PC-9 (cell line): ENCODE results near the gene HPN. TPM values are rescaled to one million over a fixed set of nuclear protein-coding genes. Genes with fewer than 3 reads are reported as not detected.

Experiments
- BruUV-seq: library from RNA; stranded (reverse); fragments of 400-500 nt; replicated peaks from 2 replicates; lab custom pipeline; 2021; lab: Mats Ljungman, UMichigan
- CTCF ChIA-PET: fragments of 300-600 bp; sonication (Branson Sonifier 250); formaldehyde crosslinking; loops from one replicate; lab custom pipeline; 2022; ENCODE audit warnings: antibody characterized with exemption; lab: Charles Lee
- POLR2A ChIA-PET: fragments of 300-600 bp; sonication (Branson Sonifier 250); formaldehyde crosslinking; loops from one replicate; lab custom pipeline; 2022; ENCODE audit warnings: antibody characterized with exemption; ENCODE audit not compliant: unreplicated experiment; lab: Charles Lee
- DNase-seq, 2 experiments: peaks; one replicate each; pipeline versions ENCODE4 v3.0.0 to v3.0.0-alpha.2; 2015 to 2022; ENCODE audit warnings: mixed read lengths in 1 of 2
- H2AFZ ChIP-seq: fragments of 200-600 bp; sonication (generic); 2 replicates; pipeline ENCODE4 v1.8.1; 2017; ENCODE audit warnings: antibody characterized with exemption
- H3F3A ChIP-seq: fragments of 200-600 bp; sonication (generic); 2 replicates; pipeline ENCODE4 v1.8.1; 2017; ENCODE audit warnings: antibody characterized with exemption, mild to moderate bottlenecking, low read depth; ENCODE audit not compliant: insufficient read depth
- H3K27ac ChIP-seq: fragments of 200-600 bp; sonication (generic); 2 replicates; pipeline ENCODE4 v1.6.1; 2016; ENCODE audit warnings: mixed run types
- H3K27me3 ChIP-seq: fragments of 200-600 bp; sonication (generic); 2 replicates; pipeline ENCODE4 v1.6.1; 2016; ENCODE audit warnings: low read depth, mixed run types; ENCODE audit not compliant: insufficient read depth
- H3K36me3 ChIP-seq: fragments of 200-600 bp; sonication (generic); 2 replicates; pipeline ENCODE4 v1.6.1; 2016; ENCODE audit warnings: low read depth, mixed run types
- H3K4me1 ChIP-seq: fragments of 200-600 bp; sonication (generic); replicated peaks from 2 replicates; pipeline ENCODE4 v1.6.1; 2016; ENCODE audit warnings: mixed run types; ENCODE audit not compliant: insufficient read depth
- H3K4me2 ChIP-seq: fragments of 200-600 bp; sonication (generic); 2 replicates; pipeline ENCODE4 v1.6.1; 2017; ENCODE audit warnings: mixed run types
- H3K4me3 ChIP-seq: fragments of 200-600 bp; sonication (generic); 2 replicates; pipeline ENCODE4 v1.6.1; 2016; ENCODE audit warnings: mixed run types
- H3K79me2 ChIP-seq: fragments of 200-600 bp; sonication (generic); 2 replicates; pipeline ENCODE4 v1.6.1; 2017; ENCODE audit warnings: low read depth, mixed run types
- H3K9me2 ChIP-seq: fragments of 200-600 bp; sonication (generic); 2 replicates; pipeline ENCODE4 v1.8.1; 2017; ENCODE audit warnings: mild to moderate bottlenecking; ENCODE audit not compliant: insufficient read depth
- H3K9me3 ChIP-seq: fragments of 200-600 bp; sonication (generic); 2 replicates; pipeline ENCODE4 v1.8.1; 2016; ENCODE audit warnings: low read depth; ENCODE audit not compliant: insufficient read depth
- H4K20me1 ChIP-seq: fragments of 200-600 bp; sonication (generic); 2 replicates; pipeline ENCODE4 v1.8.1; 2017; ENCODE audit not compliant: insufficient read depth
- EZH2 ChIP-seq: fragments of 200-600 bp; sonication (generic); IDR thresholded peaks from 2 replicates; pipeline ENCODE4 v1.8.0; 2017; ENCODE audit warnings: antibody characterized with exemption, low read depth
- intact Hi-C: fragments of 100-400 bp; cut with micrococcal nuclease; formaldehyde crosslinking; loops from one replicate; pipeline ENCODE4 v1.10.0; 2022; ENCODE audit not compliant: unreplicated experiment
- total RNA-seq: library from RNA; stranded (reverse); gene quantifications from 2 replicates; pipeline ENCODE4 v1.2.3, GENCODE V29; 2021
- TF ChIP-seq, protein P1 (sequence below): fragments of 200-600 bp; sonication (generic); conservative IDR thresholded peaks from 2 replicates; pipeline ENCODE4 v1.6.1; 2017; ENCODE audit warnings: mixed run types, antibody characterized with exemption, mild to moderate bottlenecking, moderate library complexity

The HPN gene
- total RNA-seq, 1 experiment from 2014 or later: 12.3 TPM

DNA sequence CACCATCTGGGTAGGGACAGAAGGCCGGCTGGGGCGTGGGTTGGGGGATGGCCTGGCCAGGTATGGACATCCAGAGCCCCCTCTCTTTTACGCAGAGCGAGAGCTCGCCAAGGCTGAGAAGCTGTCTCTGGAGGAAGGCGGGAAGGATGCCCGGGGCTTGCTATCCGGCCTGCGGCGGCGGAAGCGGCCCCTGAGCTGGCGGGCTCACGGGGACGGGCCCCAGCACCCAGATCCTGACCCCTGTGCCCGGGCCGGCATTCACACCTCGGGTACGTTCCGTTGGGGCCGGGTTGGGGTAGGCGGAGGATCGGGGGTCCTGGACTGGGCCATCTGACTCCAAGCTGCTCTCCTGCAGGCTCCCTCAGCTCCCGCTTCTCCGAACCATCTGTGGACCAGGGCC, 19.9 kb upstream of the HPN start:
- no peak for DNase-seq
- Histone ChIP-seq H2AFZ (no peak overlapping the region), H3K4me1 (no peaks in the 10 kb centered on the region), H3K27me3 (no peaks in the 10 kb centered on the region), H3K4me2 (no peak overlapping the region), H3K79me2 (no peaks in the 10 kb centered on the region), H4K20me1 (no peaks in the 10 kb centered on the region), H3K9me3 (no peaks in the 10 kb centered on the region), H3F3A (peaks cover 7% of the 10 kb centered on the region; the same call in 1 of the 2 replicates), H3K36me3 (no peaks in the 10 kb centered on the region), H3K27ac (no peak overlapping the region), H3K9me2 (no peaks in the 10 kb centered on the region), H3K4me3 (no peak overlapping the region)
- BruUV-seq: no TSS peak
- POLR2A ChIA-PET: no interaction called here
- intact Hi-C loops: no loop called here
- TF ChIP-seq, protein P1, sequence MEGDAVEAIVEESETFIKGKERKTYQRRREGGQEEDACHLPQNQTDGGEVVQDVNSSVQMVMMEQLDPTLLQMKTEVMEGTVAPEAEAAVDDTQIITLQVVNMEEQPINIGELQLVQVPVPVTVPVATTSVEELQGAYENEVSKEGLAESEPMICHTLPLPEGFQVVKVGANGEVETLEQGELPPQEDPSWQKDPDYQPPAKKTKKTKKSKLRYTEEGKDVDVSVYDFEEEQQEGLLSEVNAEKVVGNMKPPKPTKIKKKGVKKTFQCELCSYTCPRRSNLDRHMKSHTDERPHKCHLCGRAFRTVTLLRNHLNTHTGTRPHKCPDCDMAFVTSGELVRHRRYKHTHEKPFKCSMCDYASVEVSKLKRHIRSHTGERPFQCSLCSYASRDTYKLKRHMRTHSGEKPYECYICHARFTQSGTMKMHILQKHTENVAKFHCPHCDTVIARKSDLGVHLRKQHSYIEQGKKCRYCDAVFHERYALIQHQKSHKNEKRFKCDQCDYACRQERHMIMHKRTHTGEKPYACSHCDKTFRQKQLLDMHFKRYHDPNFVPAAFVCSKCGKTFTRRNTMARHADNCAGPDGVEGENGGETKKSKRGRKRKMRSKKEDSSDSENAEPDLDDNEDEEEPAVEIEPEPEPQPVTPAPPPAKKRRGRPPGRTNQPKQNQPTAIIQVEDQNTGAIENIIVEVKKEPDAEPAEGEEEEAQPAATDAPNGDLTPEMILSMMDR: no peak
- no peak for TF ChIP-seq EZH2
- CTCF ChIA-PET: no interaction called here

DNA sequence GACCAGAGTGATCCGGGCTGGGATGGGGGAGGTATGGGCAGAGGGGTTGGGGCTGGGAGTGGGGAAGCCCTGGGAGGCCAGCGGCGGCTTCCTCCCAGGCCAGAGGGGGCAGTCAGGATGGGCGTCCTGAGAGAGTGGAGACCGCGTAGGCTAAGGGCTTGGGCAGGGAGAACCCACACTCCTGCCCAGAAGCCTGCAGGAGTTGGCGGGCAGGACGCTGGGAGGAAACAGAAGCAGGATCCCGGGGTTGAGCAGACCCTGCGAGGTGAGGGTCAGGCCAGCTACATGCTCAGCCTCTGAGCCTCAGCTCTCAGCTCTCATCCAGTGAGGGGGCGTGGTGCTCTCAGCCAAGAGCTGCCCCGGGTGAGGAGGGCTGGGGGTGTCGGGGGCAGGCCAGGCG, 19.1 kb upstream of the HPN start:
- Histone ChIP-seq H4K20me1 (no peaks in the 10 kb centered on the region), H3F3A (peaks cover 11% of the 10 kb centered on the region; the same call in 1 of the 2 replicates), H3K4me3 (no peak overlapping the region), H2AFZ (no peak overlapping the region), H3K4me1 (no peaks in the 10 kb centered on the region), H3K79me2 (no peaks in the 10 kb centered on the region), H3K4me2 (no peak overlapping the region), H3K27ac (no peak overlapping the region), H3K36me3 (no peaks in the 10 kb centered on the region), H3K9me3 (no peaks in the 10 kb centered on the region), H3K27me3 (no peaks in the 10 kb centered on the region), H3K9me2 (no peaks in the 10 kb centered on the region)
- CTCF ChIA-PET: no interaction called here
- TF ChIP-seq, protein P1: no peak
- TF ChIP-seq EZH2: no peak
- POLR2A ChIA-PET: no interaction called here
- no peak for DNase-seq
- intact Hi-C loops: no loop called here
- BruUV-seq: no TSS peak

DNA sequence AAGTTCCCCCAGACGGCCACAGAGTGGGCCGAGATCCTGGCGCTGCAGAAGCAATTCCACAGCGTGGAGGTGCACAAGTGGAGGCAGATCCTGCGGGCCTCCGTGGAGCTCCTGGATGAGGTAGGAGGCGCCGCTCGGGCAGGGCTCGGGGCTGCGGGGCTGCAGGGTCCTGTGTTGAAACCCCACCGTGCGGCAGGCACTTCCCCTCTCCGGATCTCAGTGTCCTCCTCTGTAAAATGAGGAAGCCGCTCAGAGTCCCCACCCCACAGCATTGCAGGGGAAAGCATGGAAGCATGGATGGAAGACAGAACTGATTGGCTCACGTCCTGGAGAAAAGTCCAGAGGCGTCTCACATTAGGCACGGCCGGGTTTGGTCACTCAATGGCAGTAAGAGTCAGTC, 18.1 kb upstream of the HPN start:
- Histone ChIP-seq H3K9me2 (no peaks in the 10 kb centered on the region), H3K4me2 (no peak overlapping the region), H3F3A (peaks cover 13% of the 10 kb centered on the region; the same call in 1 of the 2 replicates), H3K4me1 (no peaks in the 10 kb centered on the region), H4K20me1 (no peaks in the 10 kb centered on the region), H3K4me3 (no peak overlapping the region), H3K79me2 (no peaks in the 10 kb centered on the region), H2AFZ (no peak overlapping the region), H3K9me3 (no peaks in the 10 kb centered on the region), H3K36me3 (no peaks in the 10 kb centered on the region), H3K27me3 (no peaks in the 10 kb centered on the region), H3K27ac (no peak overlapping the region)
- intact Hi-C loops: no loop called here
- TF ChIP-seq EZH2: no peak
- TF ChIP-seq, protein P1: no peak
- no TSS peak for BruUV-seq
- no peak for DNase-seq
- POLR2A ChIA-PET: no interaction called here
- CTCF ChIA-PET: no interaction called here
